Suprapubic skin (tissue), 4 donors: Measurements from ENCODE around the gene RBM12.

Experiments
- EP300 ChIP-seq: sonication (generic); formaldehyde crosslinking; IDR thresholded peaks from one replicate; pipeline ENCODE4 v1.6.1; 2017; ENCODE audit warnings: antibody characterized with exemption
- POLR2AphosphoS5 ChIP-seq, 3 donors: sonication (generic); formaldehyde crosslinking; IDR thresholded peaks; one replicate each; pipeline ENCODE4 v1.6.1; 2017; ENCODE audit warnings: antibody characterized with exemption in 3 of 3
- TF ChIP-seq, protein P1 (sequence below), 2 donors: fragments of 200-600 bp in 1 of 2; fragments of 450-650 bp in 1 of 2; sonication (generic) in 1 of 2; IDR thresholded peaks; one replicate each; pipeline ENCODE4 v1.5.1; 2016 to 2019; ENCODE audit warnings: antibody characterized with exemption in 2 of 2, mild to moderate bottlenecking in 1 of 2, moderate library complexity in 1 of 2

DNA sequence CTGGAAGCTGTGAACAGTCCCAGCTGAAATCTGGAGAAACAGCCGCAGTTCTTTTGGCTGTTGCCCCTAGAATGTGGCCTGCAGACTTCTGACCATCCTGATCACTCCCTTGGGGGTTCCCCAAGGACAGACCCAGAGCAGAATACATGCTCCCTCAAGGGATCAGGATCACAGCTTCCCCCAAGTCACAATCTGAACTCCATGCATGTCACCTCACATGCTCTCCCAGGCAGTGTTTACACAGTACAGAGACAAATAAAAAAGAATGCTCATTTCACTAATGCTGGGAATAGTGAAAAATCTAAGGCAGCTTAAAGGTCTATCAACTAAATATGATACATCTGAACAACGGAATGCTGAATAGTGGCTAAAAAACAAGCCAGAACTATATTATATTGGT, 28.6 kb downstream of the RBM12 start:
- TF ChIP-seq EP300: no peak
- TF ChIP-seq, protein P1, sequence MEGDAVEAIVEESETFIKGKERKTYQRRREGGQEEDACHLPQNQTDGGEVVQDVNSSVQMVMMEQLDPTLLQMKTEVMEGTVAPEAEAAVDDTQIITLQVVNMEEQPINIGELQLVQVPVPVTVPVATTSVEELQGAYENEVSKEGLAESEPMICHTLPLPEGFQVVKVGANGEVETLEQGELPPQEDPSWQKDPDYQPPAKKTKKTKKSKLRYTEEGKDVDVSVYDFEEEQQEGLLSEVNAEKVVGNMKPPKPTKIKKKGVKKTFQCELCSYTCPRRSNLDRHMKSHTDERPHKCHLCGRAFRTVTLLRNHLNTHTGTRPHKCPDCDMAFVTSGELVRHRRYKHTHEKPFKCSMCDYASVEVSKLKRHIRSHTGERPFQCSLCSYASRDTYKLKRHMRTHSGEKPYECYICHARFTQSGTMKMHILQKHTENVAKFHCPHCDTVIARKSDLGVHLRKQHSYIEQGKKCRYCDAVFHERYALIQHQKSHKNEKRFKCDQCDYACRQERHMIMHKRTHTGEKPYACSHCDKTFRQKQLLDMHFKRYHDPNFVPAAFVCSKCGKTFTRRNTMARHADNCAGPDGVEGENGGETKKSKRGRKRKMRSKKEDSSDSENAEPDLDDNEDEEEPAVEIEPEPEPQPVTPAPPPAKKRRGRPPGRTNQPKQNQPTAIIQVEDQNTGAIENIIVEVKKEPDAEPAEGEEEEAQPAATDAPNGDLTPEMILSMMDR (IDR thresholded peaks at IDR 0.05): no peak
- no peak for TF ChIP-seq POLR2AphosphoS5 (IDR thresholded peaks at IDR 0.05)
